CD4-positive, alpha-beta memory T cell (primary cell): ENCODE measurements around the gene ABI3BP. TPM values are rescaled to one million over a fixed set of nuclear protein-coding genes. Genes with fewer than 3 reads are reported as not detected.

Experiments used
- CTCF ChIA-PET: fragments of 350-600 bp; sonication (Branson Sonifier 250); formaldehyde crosslinking; loops from one replicate; lab custom pipeline; 2021; ENCODE audit warnings: inconsistent platforms; ENCODE audit not compliant: partially characterized antibody; lab: Charles Lee
- POLR2A ChIA-PET: fragments of 350-600 bp; sonication (Branson Sonifier 250); formaldehyde crosslinking; loops from one replicate; lab custom pipeline; 2021; ENCODE audit not compliant: partially characterized antibody; lab: Charles Lee
- DNase-seq, 5 donors: peaks; one replicate each; pipeline versions ENCODE4 v3.0.0 to v3.0.0-alpha.2; 2020 to 2022; ENCODE audit warnings: mixed read lengths in 1 of 5
- H3K27ac ChIP-seq: one replicate; pipeline ENCODE4 v1.7.0; 2013; ENCODE audit warnings: low read depth, low read length
- H3K27me3 ChIP-seq: 2 replicates; pipeline ENCODE4 v1.7.0; 2013; ENCODE audit warnings: mild to moderate bottlenecking, low read length, moderate library complexity; ENCODE audit not compliant: insufficient read depth
- H3K36me3 ChIP-seq: 2 replicates; pipeline ENCODE4 v1.7.0; 2013; ENCODE audit warnings: mild to moderate bottlenecking, low read length, moderate library complexity; ENCODE audit not compliant: insufficient read depth
- H3K4me1 ChIP-seq: 2 replicates; pipeline ENCODE4 v1.7.0; 2013; ENCODE audit warnings: mild to moderate bottlenecking, low read length, moderate library complexity; ENCODE audit not compliant: insufficient read depth
- H3K4me3 ChIP-seq, 2 donors: one replicate each; pipeline ENCODE4 v1.7.0; 2013; ENCODE audit warnings: low read length in 2 of 2, mild to moderate bottlenecking in 1 of 2
- H3K9me3 ChIP-seq, 2 donors: one replicate each; pipeline ENCODE4 v1.7.0; 2013; ENCODE audit warnings: low read length in 2 of 2, control low read depth in 1 of 2; ENCODE audit not compliant: control insufficient read depth in 1 of 2
- H3K27ac Mint-ChIP-seq, 7 donors: one replicate each; pipeline ENCODE4 v1.8.0; 2020 to 2021; ENCODE audit warnings: mixed read lengths in 7 of 7, mild to moderate bottlenecking in 6 of 7, inconsistent platforms in 3 of 7, moderate library complexity in 3 of 7
- H3K27me3 Mint-ChIP-seq, 2 donors: one replicate each; pipeline ENCODE4 v1.8.0; 2020 to 2021; ENCODE audit warnings: mixed read lengths in 2 of 2
- H3K36me3 Mint-ChIP-seq, 2 donors: one replicate each; pipeline ENCODE4 v1.8.0; 2020 to 2021; ENCODE audit warnings: mixed read lengths in 2 of 2, inconsistent platforms in 1 of 2, mild to moderate bottlenecking in 1 of 2
- H3K4me1 Mint-ChIP-seq, 4 donors: one replicate each; pipeline ENCODE4 v1.8.0; 2020 to 2021; ENCODE audit warnings: mixed read lengths in 4 of 4, mild to moderate bottlenecking in 1 of 4
- H3K4me3 Mint-ChIP-seq, 8 donors: one replicate each; pipeline ENCODE4 v1.8.0; 2020 to 2021; ENCODE audit warnings: mixed read lengths in 8 of 8, mild to moderate bottlenecking in 7 of 8, moderate library complexity in 6 of 8, inconsistent platforms in 3 of 8
- H3K9me3 Mint-ChIP-seq, 8 donors: one replicate each; pipeline ENCODE4 v1.8.0; 2020 to 2021; ENCODE audit warnings: mixed read lengths in 8 of 8, mild to moderate bottlenecking in 5 of 8, inconsistent platforms in 3 of 8, moderate library complexity in 1 of 8
- intact Hi-C: fragments of 100-400 bp; cut with micrococcal nuclease; formaldehyde crosslinking; loops from one replicate; pipeline ENCODE4 v1.15.1; 2023
- polyA plus RNA-seq, 2 donors: library from polyadenylated mRNA; unstranded; fragments of 300-500 nt; fragmentation: Illumina TruSeq; gene quantifications; one replicate each; pipeline ENCODE4 v1.2.3, GENCODE V29; 2021
- total RNA-seq, 2 experiments: library from RNA; stranded (reverse); gene quantifications; one replicate each; pipeline ENCODE4 v1.2.3, GENCODE V29; 2021

ABI3BP gene
- total and polyA plus RNA-seq, 4 experiments from 2014 or later: not detected

GRCh38 chr3:100700708-100701107, 292.5 kb downstream of the ABI3BP start:
- Histone ChIP-seq H3K4me1 (no peaks in the 10 kb centered on the region), H3K27me3 (no peaks in the 10 kb centered on the region), H3K4me3 (no peak overlapping the region), H3K36me3 (no peaks in the 10 kb centered on the region), H3K9me3 (no peaks in the 10 kb centered on the region), H3K27ac (no peak overlapping the region)
- POLR2A ChIA-PET: no interaction called here
- intact Hi-C loops: no loop called here
- peaks cover 0 to 4% (median 0%) of the 10 kb centered on the region in 8 donors for H3K9me3 Mint-ChIP-seq
- no peaks in the 10 kb centered on the region for H3K4me1 Mint-ChIP-seq
- no peak overlapping the region for H3K27ac Mint-ChIP-seq
- CTCF ChIA-PET: no interaction called here
- H3K27me3 Mint-ChIP-seq: peaks cover 25 to 31% of the 10 kb centered on the region in 2 donors
- H3K36me3 Mint-ChIP-seq: peaks cover 0 to 3% of the 10 kb centered on the region in 2 donors
- H3K4me3 Mint-ChIP-seq: no peak overlapping the region
- no peak for DNase-seq
